OCI-LY3 (cell line): Measurements from ENCODE around the gene PERCC1.

Source experiments
- H2AFZ ChIP-seq: fragments of 200-600, 300-600 bp; shearing (Covaris generic); 2 replicates; pipeline ENCODE4 v1.6.0; 2014; ENCODE audit warnings: antibody characterized with exemption, low read depth, low read length
- H3K27ac ChIP-seq: fragments of 200-600, 300-600 bp; sonication (generic); 2 replicates; pipeline ENCODE4 v1.5.1; 2014; ENCODE audit warnings: mild to moderate bottlenecking, low read length, moderate library complexity, mixed read lengths
- H3K27me3 ChIP-seq: fragments of 200-600, 300-600 bp; sonication (generic); 2 replicates; pipeline ENCODE4 v1.6.1; 2014; ENCODE audit warnings: low read depth, low read length, mixed read lengths
- H3K36me3 ChIP-seq: fragments of 200-600, 300-600 bp; sonication (generic); replicated peaks from 2 replicates; pipeline ENCODE3; 2014; ENCODE audit warnings: low read depth, low read length, mixed read lengths
- H3K4me1 ChIP-seq: fragments of 300-600, 200-600 bp; sonication (generic); 2 replicates; pipeline ENCODE4 v1.6.1; 2014; ENCODE audit warnings: low read length, mixed read lengths
- H3K4me2 ChIP-seq: fragments of 200-600, 300-600 bp; sonication (generic); 2 replicates; pipeline ENCODE4 v1.6.1; 2014; ENCODE audit warnings: low read length, mixed read lengths
- H3K4me3 ChIP-seq: fragments of 300-600, 200-600 bp; sonication (generic); 2 replicates; pipeline ENCODE4 v1.5.1; 2014; ENCODE audit warnings: antibody characterized with exemption, mild to moderate bottlenecking, low read length, moderate library complexity
- H3K79me2 ChIP-seq: fragments of 300-600, 200-600 bp; shearing (Covaris generic); 2 replicates; pipeline ENCODE4 v1.6.1; 2014; ENCODE audit warnings: mild to moderate bottlenecking, low read length, mixed read lengths
- H3K9ac ChIP-seq: fragments of 300-600, 200-600 bp; shearing (Covaris generic); 2 replicates; pipeline ENCODE4 v1.6.0; 2014; ENCODE audit warnings: mild to moderate bottlenecking, low read length, moderate library complexity
- H3K9me3 ChIP-seq: fragments of 200-600, 300-600 bp; shearing (Covaris generic); 2 replicates; pipeline ENCODE4 v1.6.1; 2014; ENCODE audit warnings: low read length, mixed read lengths; ENCODE audit not compliant: insufficient read depth
- H4K20me1 ChIP-seq: fragments of 200-600, 300-600 bp; sonication (generic); 2 replicates; pipeline ENCODE4 v1.6.1; 2016; ENCODE audit warnings: low read length, mixed read lengths; ENCODE audit not compliant: insufficient read depth
- CTCF ChIP-seq: fragments of 200-600, 300-600 bp; sonication (generic); IDR thresholded peaks from 2 replicates; pipeline ENCODE4 v1.5.1; 2014; ENCODE audit warnings: antibody characterized with exemption, low read length, low read depth
- EZH2phosphoT487 ChIP-seq: fragments of 200-600 bp; shearing (Covaris generic); IDR thresholded peaks from 2 replicates; pipeline ENCODE4 v1.6.1; 2018; ENCODE audit warnings: antibody characterized with exemption, mixed run types, low read depth

PERCC1 gene

GRCh38 chr16:1429631-1430030, 1.2 kb upstream of the PERCC1 start:
- H2AFZ ChIP-seq = no peak overlapping the region
- no peak overlapping the region for H3K27ac ChIP-seq
- H3K79me2 ChIP-seq = no peaks in the 10 kb centered on the region
- H3K27me3 ChIP-seq = peaks cover 5% of the 10 kb centered on the region; the same call in 1 of the 2 replicates
- no peak overlapping the region for H3K4me2 ChIP-seq
- no peak overlapping the region for H3K4me3 ChIP-seq
- H3K4me1 ChIP-seq = no peaks in the 10 kb centered on the region
- H3K9me3 ChIP-seq = no peaks in the 10 kb centered on the region
- no peaks in the 10 kb centered on the region for H4K20me1 ChIP-seq
- TF ChIP-seq CTCF (no peak), EZH2phosphoT487 (no peak)
- H3K9ac ChIP-seq = no peak overlapping the region
- H3K36me3 ChIP-seq = no peaks in the 10 kb centered on the region

- Histone ChIP-seq H3K36me3 (no peaks in the 10 kb centered on the region), H4K20me1 (no peaks in the 10 kb centered on the region), H3K27me3 (peaks cover 5% of the 10 kb centered on the region; the same call in 1 of the 2 replicates), H3K4me2 (peak overlapping the region; percentile 9; the same call in 1 of the 2 replicates), H2AFZ (peak overlapping the region; percentile 21; the same call in 1 of the 2 replicates), H3K9ac (no peak overlapping the region), H3K9me3 (no peaks in the 10 kb centered on the region), H3K79me2 (no peaks in the 10 kb centered on the region), H3K4me3 (no peak overlapping the region), H3K4me1 (no peaks in the 10 kb centered on the region), H3K27ac (no peak overlapping the region)
- no peak for TF ChIP-seq EZH2phosphoT487
- no peak for TF ChIP-seq CTCF
Measured at GRCh38 chr16:1430214-1430758, 592 bp upstream of the PERCC1 start.

- Histone ChIP-seq H3K9ac (no peak overlapping the region), H3K4me3 (no peak overlapping the region), H3K4me1 (no peaks in the 10 kb centered on the region), H3K36me3 (no peaks in the 10 kb centered on the region), H3K79me2 (no peaks in the 10 kb centered on the region), H4K20me1 (no peaks in the 10 kb centered on the region), H3K9me3 (no peaks in the 10 kb centered on the region), H3K27ac (no peak overlapping the region), H2AFZ (no peak overlapping the region), H3K27me3 (peaks cover 5% of the 10 kb centered on the region; the same call in 1 of the 2 replicates), H3K4me2 (no peak overlapping the region)
- no peak for TF ChIP-seq EZH2phosphoT487
- TF ChIP-seq CTCF = no peak
Measured at GRCh38 chr16:1431497-1432270, 806 bp downstream of the PERCC1 start.

- H3K4me2 ChIP-seq = no peak overlapping the region
- H3K9ac ChIP-seq = no peak overlapping the region
- H3K4me1 ChIP-seq = no peaks in the 10 kb centered on the region
- no peaks in the 10 kb centered on the region for H4K20me1 ChIP-seq
- H3K27ac ChIP-seq = no peak overlapping the region
- H3K79me2 ChIP-seq = no peaks in the 10 kb centered on the region
- H3K4me3 ChIP-seq = no peak overlapping the region
- no peak overlapping the region for H2AFZ ChIP-seq
- no peaks in the 10 kb centered on the region for H3K36me3 ChIP-seq
- peaks cover 5% of the 10 kb centered on the region; the same call in 1 of the 2 replicates for H3K27me3 ChIP-seq
- TF ChIP-seq EZH2phosphoT487 (no peak), CTCF (no peak)
- no peaks in the 10 kb centered on the region for H3K9me3 ChIP-seq
Measured at GRCh38 chr16:1432388-1433262, 1.7 kb downstream of the PERCC1 start.
